ENCODE results near the gene EPS8L2.

The EPS8L2 gene

GRCh38 chr11:699753-700152 is 6.3 kb upstream of the EPS8L2 start:
- in situ Hi-C loops (cut with MboI; ENCODE audit: low pct_unique_long_range_greater_than_20kb, low sequenced_read_pairs) = loop anchor here (10.0 kb wide), 1 partner anchor 55 kb away; no protein-coding TSS in a partner anchor
- no peak for DNase-seq

GRCh38 chr11:701741-702461 is 4.1 kb upstream of the EPS8L2 start:
- no peak for DNase-seq
- in situ Hi-C loops (cut with MboI; ENCODE audit: low pct_unique_long_range_greater_than_20kb, low sequenced_read_pairs) = no loop called here

- no peak for DNase-seq
- in situ Hi-C loops (cut with MboI; ENCODE audit: low pct_unique_long_range_greater_than_20kb, low sequenced_read_pairs) = no loop called here
Observed at GRCh38 chr11:702462-703461, 3.3 kb upstream of the EPS8L2 start.

GRCh38 chr11:703506-703905 is 2.5 kb upstream of the EPS8L2 start:
- no peak for DNase-seq
- in situ Hi-C loops (cut with MboI; ENCODE audit: low pct_unique_long_range_greater_than_20kb, low sequenced_read_pairs) = no loop called here

GRCh38 chr11:704228-704674 is 1.8 kb upstream of the EPS8L2 start:
- DNase-seq = no peak
- in situ Hi-C loops (cut with MboI; ENCODE audit: low pct_unique_long_range_greater_than_20kb, low sequenced_read_pairs) = no loop called here

- in situ Hi-C loops (cut with MboI; ENCODE audit: low pct_unique_long_range_greater_than_20kb, low sequenced_read_pairs) = no loop called here
- DNase-seq = no peak
Observed at GRCh38 chr11:704781-705645, 1.0 kb upstream of the EPS8L2 start.

GRCh38 chr11:706439-706956 is 467 bp downstream of the EPS8L2 start:
- no peak for DNase-seq
- in situ Hi-C loops (cut with MboI; ENCODE audit: low pct_unique_long_range_greater_than_20kb, low sequenced_read_pairs) = no loop called here

GRCh38 chr11:706957-707816 is 1.2 kb downstream of the EPS8L2 start:
- in situ Hi-C loops (cut with MboI; ENCODE audit: low pct_unique_long_range_greater_than_20kb, low sequenced_read_pairs) = no loop called here
- no peak for DNase-seq

- in situ Hi-C loops (cut with MboI; ENCODE audit: low pct_unique_long_range_greater_than_20kb, low sequenced_read_pairs) = no loop called here
- no peak for DNase-seq
Observed at GRCh38 chr11:707817-708420, 1.9 kb downstream of the EPS8L2 start.

- no peak for DNase-seq
Observed at GRCh38 chr11:708511-708910, 2.5 kb downstream of the EPS8L2 start.

GRCh38 chr11:709109-709997 is 3.3 kb downstream of the EPS8L2 start:
- in situ Hi-C loops (cut with MboI; ENCODE audit: low pct_unique_long_range_greater_than_20kb, low sequenced_read_pairs) = no loop called here
- DNase-seq = no peak

More at GRCh38 chr11:708511-708910, 2.5 kb downstream of the EPS8L2 start:
- in situ Hi-C loops (cut with MboI; ENCODE audit: low pct_unique_long_range_greater_than_20kb, low sequenced_read_pairs) = no loop called here

GRCh38 chr11:714436-714835 is 8.4 kb downstream of the EPS8L2 start:
- no peak for DNase-seq
- in situ Hi-C loops (cut with MboI; ENCODE audit: low pct_unique_long_range_greater_than_20kb, low sequenced_read_pairs) = no loop called here

- DNase-seq = no peak
- in situ Hi-C loops (cut with MboI; ENCODE audit: low pct_unique_long_range_greater_than_20kb, low sequenced_read_pairs) = no loop called here
Observed at GRCh38 chr11:719214-720016, 13.4 kb downstream of the EPS8L2 start.

GRCh38 chr11:720017-720641 is 14.1 kb downstream of the EPS8L2 start:
- no peak for DNase-seq
- in situ Hi-C loops (cut with MboI; ENCODE audit: low pct_unique_long_range_greater_than_20kb, low sequenced_read_pairs) = no loop called here

- in situ Hi-C loops (cut with MboI; ENCODE audit: low pct_unique_long_range_greater_than_20kb, low sequenced_read_pairs) = no loop called here
Observed at GRCh38 chr11:720642-721246, 14.7 kb downstream of the EPS8L2 start.

More at GRCh38 chr11:720642-721246, 14.7 kb downstream of the EPS8L2 start:
- peak; percentile 27 for DNase-seq
